HCT116 (cell line): ENCODE results near the gene PEX19.

Experiments
- EZH2 ChIP-seq: fragments of 200-600 bp; sonication (generic); IDR thresholded peaks from 2 replicates; pipeline ENCODE4 v1.6.1; 2017; ENCODE audit warnings: antibody characterized with exemption, mixed run types
- JUND ChIP-seq: IDR thresholded peaks from 2 replicates; pipeline ENCODE4 v1.6.1; 2012
- POLR2A ChIP-seq: IDR thresholded peaks from 2 replicates; pipeline ENCODE4 v1.7.0; 2011; ENCODE audit warnings: borderline replicate concordance; ENCODE audit not compliant: insufficient read depth, insufficient read length; ENCODE audit errors: extremely low read depth
- POLR2AphosphoS5 ChIP-seq: IDR thresholded peaks from 2 replicates; pipeline ENCODE4 v1.6.1; 2011; ENCODE audit warnings: mild to moderate bottlenecking, low read depth, low read length, moderate library complexity
- RAD21 ChIP-seq: IDR thresholded peaks from 2 replicates; pipeline ENCODE4 v1.6.1; 2012; ENCODE audit warnings: low read depth, mild to moderate bottlenecking
- SIN3A ChIP-seq: IDR thresholded peaks from 2 replicates; pipeline ENCODE4 v1.6.1; 2012; ENCODE audit warnings: low read depth
- ZFX ChIP-seq: fragments of 450-650 bp; IDR thresholded peaks from 2 replicates; pipeline ENCODE4 v1.6.1; 2017
- ZNF274 ChIP-seq: fragments of 200-500 bp; sonication (Bioruptor generic); IDR thresholded peaks from 2 replicates; pipeline ENCODE4 v1.6.1; 2014; ENCODE audit warnings: mild to moderate bottlenecking, low read depth, low read length, inconsistent platforms
- TF ChIP-seq, protein P1 (sequence below), 3 experiments: fragments of 200-600 bp in 1 of 3; sonication (generic) in 1 of 3; IDR thresholded peaks in 2 of 3; conservative IDR thresholded peaks in 1 of 3; 2 replicates each; pipeline ENCODE4 v1.5.1; 2012 to 2017; ENCODE audit warnings: low read depth in 2 of 3, low read length in 2 of 3, antibody characterized with exemption in 1 of 3, borderline replicate concordance in 1 of 3, control low read depth in 1 of 3, mild to moderate bottlenecking in 1 of 3, mixed read lengths in 1 of 3, mixed run types in 1 of 3, moderate library complexity in 1 of 3; ENCODE audit not compliant: insufficient read depth in 1 of 3

DNA sequence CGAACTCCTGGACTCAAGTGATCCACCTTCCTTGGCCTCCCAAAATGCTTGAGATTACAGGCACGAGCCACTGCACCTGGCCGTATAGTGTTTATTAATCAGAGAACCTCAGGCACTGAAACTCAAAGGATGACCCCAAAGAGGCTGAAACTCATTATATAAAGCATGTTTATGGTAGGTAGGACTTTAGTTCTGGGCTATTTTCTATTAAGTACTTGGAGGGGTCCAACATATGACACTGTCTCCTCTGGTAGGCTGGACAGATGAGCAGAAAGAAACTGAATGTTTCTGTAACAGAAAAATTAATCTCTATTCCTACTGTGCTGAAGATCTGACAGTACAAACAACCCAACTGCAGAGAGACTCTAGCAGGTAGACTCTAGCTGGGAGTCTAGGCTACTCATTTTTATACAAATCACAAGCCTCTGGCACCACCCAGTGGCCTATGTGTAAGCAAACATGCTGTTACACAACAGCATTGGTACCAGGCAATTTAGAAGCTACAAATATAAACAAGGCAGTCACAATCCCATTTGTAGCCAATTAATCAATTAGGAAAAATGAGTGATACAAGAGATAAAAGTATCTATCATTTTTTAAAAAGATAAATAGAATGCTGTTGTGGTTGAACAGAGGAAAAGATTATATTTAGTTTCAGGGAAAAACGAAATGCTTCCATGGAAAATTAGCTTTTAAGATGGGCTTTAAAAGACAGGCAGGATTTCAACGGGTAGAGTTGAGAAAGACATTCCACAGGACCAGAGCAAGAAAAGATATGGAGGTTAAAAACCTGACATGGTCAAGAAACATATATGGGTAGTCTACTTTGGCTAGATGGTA, 33.0 kb downstream of the PEX19 start:
- TF ChIP-seq POLR2AphosphoS5, result no peak
- TF ChIP-seq, protein P1, sequence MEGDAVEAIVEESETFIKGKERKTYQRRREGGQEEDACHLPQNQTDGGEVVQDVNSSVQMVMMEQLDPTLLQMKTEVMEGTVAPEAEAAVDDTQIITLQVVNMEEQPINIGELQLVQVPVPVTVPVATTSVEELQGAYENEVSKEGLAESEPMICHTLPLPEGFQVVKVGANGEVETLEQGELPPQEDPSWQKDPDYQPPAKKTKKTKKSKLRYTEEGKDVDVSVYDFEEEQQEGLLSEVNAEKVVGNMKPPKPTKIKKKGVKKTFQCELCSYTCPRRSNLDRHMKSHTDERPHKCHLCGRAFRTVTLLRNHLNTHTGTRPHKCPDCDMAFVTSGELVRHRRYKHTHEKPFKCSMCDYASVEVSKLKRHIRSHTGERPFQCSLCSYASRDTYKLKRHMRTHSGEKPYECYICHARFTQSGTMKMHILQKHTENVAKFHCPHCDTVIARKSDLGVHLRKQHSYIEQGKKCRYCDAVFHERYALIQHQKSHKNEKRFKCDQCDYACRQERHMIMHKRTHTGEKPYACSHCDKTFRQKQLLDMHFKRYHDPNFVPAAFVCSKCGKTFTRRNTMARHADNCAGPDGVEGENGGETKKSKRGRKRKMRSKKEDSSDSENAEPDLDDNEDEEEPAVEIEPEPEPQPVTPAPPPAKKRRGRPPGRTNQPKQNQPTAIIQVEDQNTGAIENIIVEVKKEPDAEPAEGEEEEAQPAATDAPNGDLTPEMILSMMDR (IDR thresholded peaks at IDR 0.05 in 2 of 3, conservative IDR thresholded peaks at IDR 0.05 in 1 of 3; ENCODE audit: borderline replicate concordance in 1 of 3, insufficient read depth in 1 of 3, low read depth in 2 of 3, low read length in 2 of 3), result peak; percentile 69 to 83 (median 71); a peak in 5 of 6 replicates
- peak; percentile 81 for TF ChIP-seq RAD21
- TF ChIP-seq EZH2, result no peak
- TF ChIP-seq SIN3A, result no peak
- no peak for TF ChIP-seq JUND
- TF ChIP-seq POLR2A, result no peak
- TF ChIP-seq ZFX, result no peak
- TF ChIP-seq ZNF274, result no peak
